Ovary (tissue), 9 donors: ENCODE results near the gene PGF. TPM values are rescaled to one million over a fixed set of nuclear protein-coding genes. Genes with fewer than 3 reads are reported as not detected.

Experiments used
- DNase-seq, 5 donors: peaks; one replicate each; pipeline ENCODE4 v3.0.0-alpha.2; 2019 to 2020
- H3K27ac ChIP-seq, 2 donors: fragments of 200-600 bp; one replicate each; pipeline versions ENCODE4 v1.5.1 to v1.8.0; 2019 to 2022
- H3K27me3 ChIP-seq: fragments of 200-600 bp; one replicate; pipeline ENCODE4 v1.8.0; 2022
- H3K36me3 ChIP-seq: fragments of 200-600 bp; sonication (generic); one replicate; pipeline ENCODE4 v1.5.1; 2019
- H3K4me1 ChIP-seq: one replicate; pipeline ENCODE4 v1.8.1; 2013; ENCODE audit warnings: mild to moderate bottlenecking, moderate library complexity; ENCODE audit not compliant: insufficient read depth
- H3K4me3 ChIP-seq: fragments of 200-600 bp; sonication (generic); one replicate; pipeline ENCODE4 v1.5.1; 2017
- H3K9me3 ChIP-seq, 2 donors: fragments of 200-600 bp in 1 of 2; sonication (generic) in 1 of 2; one replicate each; pipeline versions ENCODE4 v1.5.1 to v1.8.1; 2013 to 2019; ENCODE audit warnings: mild to moderate bottlenecking in 1 of 2, moderate library complexity in 1 of 2
- EP300 ChIP-seq: sonication (generic); formaldehyde crosslinking; IDR thresholded peaks from one replicate; pipeline ENCODE4 v1.6.1; 2017; ENCODE audit warnings: antibody characterized with exemption
- POLR2A ChIP-seq: fragments of 450-650 bp; IDR thresholded peaks from one replicate; pipeline ENCODE4 v1.6.1; 2017; ENCODE audit warnings: antibody characterized with exemption, mild to moderate bottlenecking, moderate library complexity
- WGBS, 3 donors: extraction: QIAGEN DNeasy Blood & Tissue Kit in 1 of 3; methylation state at CpG; one replicate each; pipeline versions ENCODE4 v1.1.5 to v1.1.7; 2013 to 2017; 5-methylcytosine and 5-hydroxymethylcytosine counted together
- intact Hi-C, 4 donors: fragments of 100-400 bp; cut with DNase I; formaldehyde crosslinking; loops; one replicate each; pipeline versions ENCODE4 v1.11.0 to v1.15.1; 2022 to 2023
- polyA plus RNA-seq, 2 donors: library from polyadenylated mRNA; stranded (reverse); fragments of 200-250 nt in 1 of 2; fragments of 350-450 nt in 1 of 2; fragmentation: Illumina TruSeq in 1 of 2; extraction: RNeasy Lipid Tissue Mini Kit (QIAGEN cat#74804) in 1 of 2; gene quantifications; one replicate each; pipeline ENCODE4 v1.2.3, GENCODE V29; 2013 to 2014
- total RNA-seq, 7 donors: library from RNA; depleted of rRNA in 2 of 7; stranded (reverse); fragments of >200 nt in 2 of 7; fragmentation: NEBNext Ultra II Directional in 3 of 7; extraction: Animal tissue kit (Norgen Biotek cat#: 25700) in 3 of 7; gene quantifications; one replicate each; pipeline versions ENCODE4 v1.1.0 to v1.2.4, GENCODE V29; 2016 to 2023
- TF ChIP-seq, protein P1 (sequence below), 3 donors: fragments of 450-650 bp in 2 of 3; fragments of 200-600 bp in 1 of 3; IDR thresholded peaks; one replicate each; pipeline versions ENCODE4 v1.5.1 to v1.8.0; 2016 to 2022; ENCODE audit warnings: antibody characterized with exemption in 3 of 3, mild to moderate bottlenecking in 1 of 3
- donor health status: DM: no; HTN: no; CAD: no; lungs with moderate emphysema.
- donor health status: DM: no; HTN: no; CAD: no.
- donor health status: Bipolar disorder and iron deficiency.
- donor health status: DM: yes; HTN: yes; CAD: no.
- donor health status: DM: no; HTN: no; CAD: no.
- donor health status: DM: yes; HTN: yes; CAD: no.

The PGF gene
- total and polyA plus RNA-seq, 9 donors, result 1.8 to 14.0 (median 4.2) TPM; not detected in 1

DNA sequence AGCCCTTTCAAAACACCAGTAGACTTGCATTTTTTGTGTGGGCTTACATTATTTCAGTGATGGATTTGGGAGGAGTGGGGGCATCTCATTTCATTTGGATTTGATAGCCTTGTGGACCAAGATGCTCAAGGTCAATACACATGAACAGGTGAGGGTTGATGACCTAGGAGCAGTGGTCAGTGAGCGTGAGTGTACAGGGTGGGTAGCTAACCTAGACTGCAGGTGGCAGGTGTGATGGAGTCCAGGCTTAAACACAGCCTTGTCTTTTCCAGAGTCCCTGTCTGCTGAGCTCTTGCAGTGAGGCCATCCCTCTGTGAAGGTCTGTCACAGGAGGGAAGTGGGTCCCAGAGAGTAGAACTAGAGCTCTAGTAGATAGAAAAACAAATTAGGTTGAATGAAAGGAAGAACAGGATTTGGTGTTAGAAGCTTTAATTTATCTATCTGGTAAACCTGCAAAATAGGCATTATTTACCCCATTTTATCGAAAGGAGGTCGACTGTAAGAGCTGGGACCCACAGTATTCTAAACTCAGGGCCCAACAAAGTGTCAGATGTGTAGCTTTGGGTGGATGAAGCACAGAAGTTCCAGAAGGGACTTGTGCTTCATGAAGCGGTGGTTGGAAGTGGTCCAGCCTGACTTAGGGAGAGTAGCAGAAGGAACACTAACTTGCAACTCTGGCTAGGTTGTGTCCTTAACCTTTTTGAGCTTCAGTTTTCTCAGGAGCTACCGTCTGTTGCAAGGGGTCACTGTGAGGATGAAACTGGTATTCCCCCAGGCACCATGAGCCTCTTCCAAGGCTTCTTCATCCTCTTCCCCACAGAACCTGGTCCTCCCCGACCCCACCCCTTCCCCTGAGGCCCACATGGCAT, 50.5 kb downstream of the PGF start:
- Histone ChIP-seq H3K27ac (no peak overlapping the region), H3K4me1 (no peaks in the 10 kb centered on the region), H3K9me3 (no peaks in the 10 kb centered on the region), H3K27me3 (no peaks in the 10 kb centered on the region), H3K4me3 (no peak overlapping the region), H3K36me3 (no peaks in the 10 kb centered on the region)
- TF ChIP-seq POLR2A (no peak), EP300 (no peak)
- TF ChIP-seq, protein P1, sequence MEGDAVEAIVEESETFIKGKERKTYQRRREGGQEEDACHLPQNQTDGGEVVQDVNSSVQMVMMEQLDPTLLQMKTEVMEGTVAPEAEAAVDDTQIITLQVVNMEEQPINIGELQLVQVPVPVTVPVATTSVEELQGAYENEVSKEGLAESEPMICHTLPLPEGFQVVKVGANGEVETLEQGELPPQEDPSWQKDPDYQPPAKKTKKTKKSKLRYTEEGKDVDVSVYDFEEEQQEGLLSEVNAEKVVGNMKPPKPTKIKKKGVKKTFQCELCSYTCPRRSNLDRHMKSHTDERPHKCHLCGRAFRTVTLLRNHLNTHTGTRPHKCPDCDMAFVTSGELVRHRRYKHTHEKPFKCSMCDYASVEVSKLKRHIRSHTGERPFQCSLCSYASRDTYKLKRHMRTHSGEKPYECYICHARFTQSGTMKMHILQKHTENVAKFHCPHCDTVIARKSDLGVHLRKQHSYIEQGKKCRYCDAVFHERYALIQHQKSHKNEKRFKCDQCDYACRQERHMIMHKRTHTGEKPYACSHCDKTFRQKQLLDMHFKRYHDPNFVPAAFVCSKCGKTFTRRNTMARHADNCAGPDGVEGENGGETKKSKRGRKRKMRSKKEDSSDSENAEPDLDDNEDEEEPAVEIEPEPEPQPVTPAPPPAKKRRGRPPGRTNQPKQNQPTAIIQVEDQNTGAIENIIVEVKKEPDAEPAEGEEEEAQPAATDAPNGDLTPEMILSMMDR (IDR thresholded peaks at IDR 0.05), result no peak
- 71 to 75% (median 71%) methylated on average over 6 of the region's 6 CpGs for WGBS, 3 donors
- intact Hi-C loops, result loop anchor here in 2 of 4 donors (5.0 to 10.0 kb wide), 2 partner anchors 43 to 540 kb away; no protein-coding TSS in a partner anchor
- peak in 1 of 5 donors; percentile 28 for DNase-seq

DNA sequence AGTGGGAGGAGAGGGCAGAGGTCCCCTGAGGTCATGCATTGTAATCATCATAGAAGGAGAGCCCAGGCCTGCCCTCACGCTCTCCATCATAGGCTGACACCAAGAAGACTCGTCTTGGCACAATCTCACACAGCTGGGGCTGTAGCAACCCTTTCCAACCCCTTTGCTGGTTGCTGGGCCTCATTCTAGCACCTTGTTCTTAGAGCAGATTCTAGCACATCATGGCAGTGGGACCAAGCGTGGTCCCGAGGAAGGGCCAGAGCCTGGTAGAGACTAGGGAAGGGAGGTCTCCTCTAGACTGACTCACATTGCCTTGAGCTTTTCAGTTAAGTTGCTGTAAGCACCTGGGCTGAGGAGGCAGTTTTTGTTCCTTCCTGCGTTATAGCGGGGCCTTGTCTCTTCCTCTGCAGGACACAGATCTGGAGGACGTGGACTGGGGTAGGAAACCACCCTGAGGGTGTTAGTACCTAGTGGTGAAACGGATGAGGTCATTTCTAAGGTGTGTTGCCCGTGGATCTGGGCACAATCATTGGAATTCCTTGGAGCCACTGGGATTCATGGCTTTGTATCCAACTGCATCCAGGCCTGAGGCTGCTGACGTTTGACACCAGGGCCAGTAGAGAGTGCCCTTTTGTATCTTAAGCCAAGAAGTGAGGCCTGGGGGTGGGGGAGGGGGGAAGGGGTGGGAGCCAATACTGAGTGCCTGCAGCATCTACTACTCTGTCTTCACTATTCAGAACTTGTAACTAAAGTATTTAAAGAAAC, 52.3 kb downstream of the PGF start:
- no peak for TF ChIP-seq EP300
- H3K4me3 ChIP-seq, result no peak overlapping the region
- no peaks in the 10 kb centered on the region for H3K4me1 ChIP-seq
- 66 to 73% (median 70%) methylated on average over 10 of the region's 10 CpGs for WGBS, 3 donors
- intact Hi-C loops, result loop anchor here in 2 of 4 donors (5.0 to 10.0 kb wide), 2 partner anchors 41 to 538 kb away; no protein-coding TSS in a partner anchor
- no peaks in the 10 kb centered on the region for H3K9me3 ChIP-seq
- no peaks in the 10 kb centered on the region for H3K27me3 ChIP-seq
- no peak for DNase-seq
- H3K27ac ChIP-seq, result no peak overlapping the region
- no peaks in the 10 kb centered on the region for H3K36me3 ChIP-seq

DNA sequence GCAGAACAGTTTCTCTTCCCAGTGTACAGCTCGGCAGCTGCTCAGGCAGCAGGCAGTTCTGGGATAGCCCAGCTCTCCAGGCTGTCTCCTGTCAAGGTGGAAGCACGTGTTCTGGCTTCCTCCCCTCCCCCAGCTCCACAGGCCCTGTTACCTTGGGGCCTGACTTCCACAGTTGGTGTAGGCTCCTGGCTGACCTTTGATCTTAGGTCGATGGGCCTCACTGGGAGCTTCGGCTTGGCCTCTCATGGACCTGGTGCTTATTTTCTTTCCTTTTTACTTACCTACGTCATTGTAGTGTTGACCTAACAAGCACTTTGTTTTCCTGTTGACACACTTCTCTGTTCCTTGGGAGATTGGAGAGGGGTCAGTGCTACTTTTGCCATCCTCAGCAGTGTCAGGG, 56.7 kb downstream of the PGF start:
- Histone ChIP-seq H3K4me3 (no peak overlapping the region), H3K36me3 (no peaks in the 10 kb centered on the region), H3K9me3 (no peaks in the 10 kb centered on the region), H3K4me1 (no peaks in the 10 kb centered on the region), H3K27me3 (no peaks in the 10 kb centered on the region), H3K27ac (no peak overlapping the region)
- WGBS, 3 donors, result 74 to 87% (median 81%) methylated on average over 5 of the region's 5 CpGs
- DNase-seq, result no peak
- TF ChIP-seq POLR2A (no peak), EP300 (no peak)
- TF ChIP-seq, protein P1 (IDR thresholded peaks at IDR 0.05), result no peak
- intact Hi-C loops, result no loop called here

DNA sequence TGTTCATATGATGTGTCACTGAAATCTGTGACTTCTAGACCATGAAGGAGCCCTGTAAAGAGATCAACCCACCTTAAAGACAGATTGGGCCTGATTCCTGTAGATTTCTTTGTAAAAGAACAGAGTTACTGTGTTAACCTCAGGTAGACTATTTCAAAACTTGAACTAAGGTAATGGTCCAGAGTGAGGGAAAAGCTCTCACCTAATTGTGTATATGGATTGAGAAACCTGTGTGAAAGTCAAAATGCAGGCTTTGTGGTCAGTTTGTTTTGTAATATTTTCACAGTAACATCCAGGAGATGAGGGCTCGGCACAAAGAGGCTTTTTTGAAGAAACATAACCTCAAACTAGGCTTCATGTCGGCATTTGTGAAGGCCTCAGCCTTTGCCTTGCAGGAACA, 57.3 kb downstream of the PGF start:
- 85 to 88% (median 86%) methylated on average over 2 of the region's 2 CpGs for WGBS, 3 donors
- no peak overlapping the region for H3K4me3 ChIP-seq
- H3K27me3 ChIP-seq, result no peaks in the 10 kb centered on the region
- no peaks in the 10 kb centered on the region for H3K36me3 ChIP-seq
- H3K4me1 ChIP-seq, result no peaks in the 10 kb centered on the region
- H3K27ac ChIP-seq, result no peak overlapping the region
- H3K9me3 ChIP-seq, result no peaks in the 10 kb centered on the region
- intact Hi-C loops, result no loop called here
- no peak for TF ChIP-seq EP300
- no peak for DNase-seq

DNA sequence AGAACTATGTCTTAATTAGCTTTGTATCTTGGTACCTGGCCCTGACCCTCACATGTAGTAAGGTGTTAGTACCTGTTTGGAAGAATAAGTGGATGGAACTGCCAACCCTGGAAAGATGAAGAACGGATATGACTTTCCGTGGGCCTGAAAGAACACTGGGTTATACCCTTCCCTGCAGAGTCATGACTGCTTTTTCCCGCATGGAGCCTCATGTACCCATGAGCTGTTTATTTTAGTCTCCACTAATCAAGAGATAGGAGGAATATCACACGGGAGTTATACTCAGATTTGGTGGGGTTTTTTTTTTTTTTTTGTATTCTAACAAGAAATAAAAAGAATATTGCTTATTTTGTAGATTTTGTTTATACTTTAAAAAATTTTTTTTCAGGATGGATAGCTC, 57.8 kb downstream of the PGF start:
- 65 to 70% (median 69%) methylated on average over 4 of the region's 4 CpGs for WGBS, 3 donors
- intact Hi-C loops, result no loop called here
- no peaks in the 10 kb centered on the region for H3K4me1 ChIP-seq
- TF ChIP-seq, protein P1 (IDR thresholded peaks at IDR 0.05), result no peak
- TF ChIP-seq POLR2A, result no peak
- no peak for TF ChIP-seq EP300
- H3K36me3 ChIP-seq, result no peaks in the 10 kb centered on the region
- no peak for DNase-seq
- H3K9me3 ChIP-seq, result no peaks in the 10 kb centered on the region
- H3K4me3 ChIP-seq, result no peak overlapping the region
- H3K27me3 ChIP-seq, result no peaks in the 10 kb centered on the region
- no peak overlapping the region for H3K27ac ChIP-seq
